HepG2 (cell line): ENCODE results near the gene ADGRL1. TPM values are rescaled to one million over a fixed set of nuclear protein-coding genes. Genes with fewer than 3 reads are reported as not detected.

ENCODE experiments used
- ATAC-seq: fragments of 200-7000 bp; cut with Tn5 transposase; 3 replicates; pipeline ENCODE4 v1.9.1; 2020; ENCODE audit warnings: mild to moderate bottlenecking, moderate library complexity
- BruUV-seq: library from RNA; stranded (reverse); fragments of 400-500 nt; replicated peaks from 2 replicates; lab custom pipeline; 2021; lab: Mats Ljungman, UMichigan
- CTCF ChIA-PET: fragments of 300-600 bp; formaldehyde crosslinking; extraction: SDS; loops from one replicate; lab custom pipeline; 2021; ENCODE audit warnings: low total read pairs, inconsistent platforms, low intra/inter-chr PET ratio; lab: Yijun Ruan, JAX
- POLR2A ChIA-PET: fragments of 350-600 bp; sonication (Branson Sonifier 250); formaldehyde crosslinking; loops from one replicate; lab custom pipeline; 2020; ENCODE audit warnings: antibody characterized with exemption, inconsistent platforms; lab: Yijun Ruan, JAX
- DNase-seq: peaks from one replicate; pipeline ENCODE4 v3.0.0-alpha.2; 2015; ENCODE audit warnings: low spot score
- FAIRE-seq: peaks from 3 replicates; lab custom pipeline; 2011; peaks lifted over from hg19 to GRCh38; lab: Jason Lieb, UNC
- H2AFZ ChIP-seq: one replicate; pipeline ENCODE4 v1.6.1; 2011; ENCODE audit warnings: low read length, inconsistent platforms
- H3K27ac ChIP-seq: fragments of 300-600 bp; 3 replicates; pipeline ENCODE4 v1.8.0; 2011; ENCODE audit warnings: mixed run types, mild to moderate bottlenecking, mixed read lengths, low read length, inconsistent platforms; ENCODE audit not compliant: insufficient read depth; ENCODE audit errors: extremely low read length
- H3K27me3 ChIP-seq, 2 experiments: fragments of 200-600 bp in 1 of 2; 2 replicates in 1 of 2; 3 replicates in 1 of 2; pipeline versions ENCODE4 v1.6.0 to v1.8.0; 2011; ENCODE audit warnings: low read length in 2 of 2, mild to moderate bottlenecking in 2 of 2, moderate library complexity in 2 of 2, inconsistent platforms in 1 of 2; ENCODE audit not compliant: insufficient read depth in 2 of 2, control insufficient read depth in 1 of 2
- H3K36me3 ChIP-seq, 2 experiments: fragments of 200-600 bp in 1 of 2; replicated peaks in 1 of 2; 2 replicates in 1 of 2; 3 replicates in 1 of 2; pipeline versions ENCODE4 v1.5.1 to v1.8.0; 2011; ENCODE audit warnings: low read length in 2 of 2, inconsistent platforms in 1 of 2; ENCODE audit not compliant: insufficient read depth in 2 of 2, control insufficient read depth in 1 of 2
- H3K4me1 ChIP-seq: 2 replicates; pipeline ENCODE4 v1.5.1; 2012; ENCODE audit warnings: low read length, inconsistent platforms; ENCODE audit not compliant: insufficient read depth
- H3K4me2 ChIP-seq: 2 replicates; pipeline ENCODE4 v1.6.0; 2011; ENCODE audit warnings: low read depth, low read length, inconsistent platforms
- H3K4me3 ChIP-seq, 3 experiments: fragments of 200-600 bp in 1 of 3; sonication (generic), shearing (Covaris generic) in 1 of 3; replicated peaks in 1 of 3; 2 replicates each; pipeline ENCODE4 v1.5.1; 2011 to 2016; ENCODE audit warnings: low read length in 3 of 3, inconsistent platforms in 2 of 3, low read depth in 2 of 3, mild to moderate bottlenecking in 2 of 3, control low read depth in 1 of 3, mixed read lengths in 1 of 3; ENCODE audit not compliant: insufficient read depth in 1 of 3
- H3K79me2 ChIP-seq: one replicate; pipeline ENCODE4 v1.6.1; 2011; ENCODE audit warnings: low read length, inconsistent platforms; ENCODE audit not compliant: insufficient read depth
- H3K9ac ChIP-seq: 2 replicates; pipeline ENCODE4 v1.6.0; 2011; ENCODE audit warnings: mild to moderate bottlenecking, low read depth, low read length, inconsistent platforms; ENCODE audit not compliant: insufficient read depth
- H3K9me3 ChIP-seq: 2 replicates; pipeline ENCODE4 v1.5.1; 2012; ENCODE audit warnings: mild to moderate bottlenecking, low read length
- H4K20me1 ChIP-seq: 2 replicates; pipeline ENCODE4 v1.6.0; 2011; ENCODE audit warnings: inconsistent platforms, mild to moderate bottlenecking, low read length, moderate library complexity; ENCODE audit not compliant: insufficient read depth
- ATF7 ChIP-seq, 2 experiments: fragments of 450-650 bp in 1 of 2; sonication (generic) in 1 of 2; formaldehyde crosslinking in 1 of 2; IDR thresholded peaks; 2 replicates each; pipeline versions ENCODE4 v1.4.0 to v1.6.1; 2016 to 2020; ENCODE audit warnings: antibody characterized with exemption in 1 of 2, mild to moderate bottlenecking in 1 of 2, missing genetic modification reagents in 1 of 2
- CBFB ChIP-seq: sonication (generic); formaldehyde crosslinking; IDR thresholded peaks from 2 replicates; pipeline ENCODE4 v1.4.0; 2020; ENCODE audit warnings: missing genetic modification reagents
- CREBL2 ChIP-seq: sonication (generic); formaldehyde crosslinking; IDR thresholded peaks from 2 replicates; pipeline ENCODE4 v1.8.1; 2023; ENCODE audit warnings: missing genetic modification reagents, mild to moderate bottlenecking, borderline replicate concordance
- HNF4G ChIP-seq, 2 experiments: sonication (generic) in 1 of 2; formaldehyde crosslinking in 1 of 2; IDR thresholded peaks; 2 replicates each; pipeline versions ENCODE4 v1.4.0 to v1.6.1; 2011 to 2020; ENCODE audit warnings: borderline replicate concordance in 2 of 2, low read depth in 2 of 2, mild to moderate bottlenecking in 2 of 2, low read length in 1 of 2, missing genetic modification reagents in 1 of 2, moderate library complexity in 1 of 2
- JUNB ChIP-seq: sonication (generic); formaldehyde crosslinking; IDR thresholded peaks from 2 replicates; pipeline ENCODE4 v1.8.0; 2022; ENCODE audit warnings: missing genetic modification reagents, mild to moderate bottlenecking, borderline replicate concordance
- PAXIP1 ChIP-seq: sonication (generic); formaldehyde crosslinking; conservative IDR thresholded peaks from 2 replicates; pipeline ENCODE4 v1.4.0; 2020; ENCODE audit warnings: mild to moderate bottlenecking, missing genetic modification reagents, moderate library complexity
- REXO4 ChIP-seq: sonication (generic); formaldehyde crosslinking; IDR thresholded peaks from 2 replicates; pipeline ENCODE4 v1.8.0; 2022; ENCODE audit warnings: missing genetic modification reagents, mild to moderate bottlenecking, borderline replicate concordance
- ZBTB33 ChIP-seq: sonication (generic); formaldehyde crosslinking; IDR thresholded peaks from 2 replicates; pipeline ENCODE4 v1.4.0; 2020; ENCODE audit warnings: missing genetic modification reagents
- ZBTB43 ChIP-seq: sonication (generic); formaldehyde crosslinking; conservative IDR thresholded peaks from 2 replicates; pipeline ENCODE4 v1.4.0; 2020; ENCODE audit warnings: missing genetic modification reagents
- ZNF337 ChIP-seq: sonication (generic); formaldehyde crosslinking; IDR thresholded peaks from 2 replicates; pipeline ENCODE4 v1.5.1; 2020; ENCODE audit warnings: missing genetic modification reagents, low read depth, mild to moderate bottlenecking, borderline replicate concordance
- ZNF574 ChIP-seq: sonication (generic); formaldehyde crosslinking; IDR thresholded peaks from 2 replicates; pipeline ENCODE4 v1.4.0; 2020; ENCODE audit warnings: missing genetic modification reagents
- ZNF576 ChIP-seq: sonication (generic); formaldehyde crosslinking; IDR thresholded peaks from 2 replicates; pipeline ENCODE4 v1.4.0; 2020; ENCODE audit warnings: mild to moderate bottlenecking, missing genetic modification reagents
- ZNF772 ChIP-seq: sonication (generic); formaldehyde crosslinking; IDR thresholded peaks from 2 replicates; pipeline ENCODE4 v1.5.0; 2020; ENCODE audit warnings: mild to moderate bottlenecking, missing genetic modification reagents
- WGBS: methylation state at CpG from one replicate; pipeline ENCODE4 v1.1.6; 2017; ENCODE audit warnings: low lambda C conversion rate; 5-methylcytosine and 5-hydroxymethylcytosine counted together
- in situ Hi-C: cut with HindIII; loops from 2 replicates; pipeline ENCODE4 v1.10.0; 2017; ENCODE audit warnings: low pct_unique_long_range_greater_than_20kb; ENCODE audit not compliant: extremely low pct_ligation_motif_present
- intact Hi-C: fragments of 100-400 bp; cut with micrococcal nuclease; formaldehyde crosslinking; loops from one replicate; pipeline ENCODE4 v1.10.0; 2022; ENCODE audit not compliant: unreplicated experiment
- polyA plus RNA-seq, 8 experiments: library from polyadenylated mRNA; depleted of rRNA in 3 of 8; stranded (reverse) in 7 of 8; unstranded in 1 of 8; fragments of >200 nt; fragmentation: Illumina TruSeq in 4 of 8; extraction: Trizol in 4 of 8; gene quantifications; 2 replicates each; pipeline versions ENCODE4 v1.2.1 to v1.2.3, GENCODE V29; 2011 to 2016; ENCODE audit warnings: low read depth in 4 of 8, missing spikeins in 1 of 8, mixed read lengths in 1 of 8; ENCODE audit not compliant: insufficient read depth in 1 of 8
- total RNA-seq, 5 experiments: library from RNA; depleted of rRNA; stranded (reverse); fragments of >200 nt; fragmentation: Illumina TruSeq; extraction: Trizol; gene quantifications; 2 replicates each; pipeline ENCODE4 v1.2.3, GENCODE V29; 2016; ENCODE audit warnings: low read depth in 1 of 5

Gene ADGRL1
- total and polyA plus RNA-seq, 2 of the 13 experiments (the other 11 are each of a cell fraction or from before 2014, with no cell fraction given): 0.49 to 1.7 TPM

GRCh38 chr19:14197882-14198281, 8.1 kb downstream of the ADGRL1 start:
- no peak overlapping the region for H3K4me3 ChIP-seq
- POLR2A ChIA-PET: no interaction called here
- no peaks in the 10 kb centered on the region for H3K9me3 ChIP-seq
- H3K4me1 ChIP-seq: peaks cover 11% of the 10 kb centered on the region
- intact Hi-C loops: no loop called here
- no TSS peak for BruUV-seq
- no peaks in the 10 kb centered on the region for H3K36me3 ChIP-seq
- FAIRE-seq (no peak), ATAC-seq (no peak), DNase-seq (no peak)
- H4K20me1 ChIP-seq: no peaks in the 10 kb centered on the region
- H3K4me2 ChIP-seq: no peak overlapping the region
- CTCF ChIA-PET: interaction anchor here (1.0 kb wide), 1 partner anchor 151 kb away, joined by 5 read pairs; no protein-coding TSS in a partner anchor
- no peak overlapping the region for H2AFZ ChIP-seq
- no peak overlapping the region for H3K9ac ChIP-seq
- H3K27ac ChIP-seq: no peak overlapping the region
- 51% methylated on average over 5 of the region's 5 CpGs for WGBS
- no peaks in the 10 kb centered on the region; a peak in 1 of 5 replicates for H3K27me3 ChIP-seq
- no peaks in the 10 kb centered on the region for H3K79me2 ChIP-seq
- in situ Hi-C loops: no loop called here
- TF ChIP-seq ZNF576 (CRISPR knock-in tag) (no peak), ZNF772 (CRISPR knock-in tag) (no peak), PAXIP1 (CRISPR knock-in tag) (no peak), ATF7 (IDR thresholded peaks at IDR 0.05) (no peak), ATF7 (CRISPR knock-in tag; IDR thresholded peaks at IDR 0.05) (no peak), ZBTB33 (no peak), HNF4G (IDR thresholded peaks at IDR 0.05; ENCODE audit: borderline replicate concordance, low read depth, low read length) (no peak), HNF4G (CRISPR knock-in tag; IDR thresholded peaks at IDR 0.05; ENCODE audit: borderline replicate concordance, low read depth) (no peak), JUNB (CRISPR knock-in tag) (no peak), ZNF337 (CRISPR knock-in tag) (no peak), REXO4 (no peak), CBFB (CRISPR knock-in tag) (no peak), ZNF574 (CRISPR knock-in tag) (no peak), CREBL2 (CRISPR knock-in tag) (no peak), ZBTB43 (CRISPR knock-in tag) (no peak)
